IMR-90 (cell line): ENCODE data around the gene GPR158. TPM values are rescaled to one million over a fixed set of nuclear protein-coding genes. Genes with fewer than 3 reads are reported as not detected.

ENCODE experiments used
- ATAC-seq: fragments of 200-7000 bp; cut with Tn5 transposase; 2 replicates; pipeline ENCODE4 v1.9.1; 2020; ENCODE audit warnings: low read depth, mild to moderate bottlenecking, moderate library complexity
- BruUV-seq: library from RNA; stranded (reverse); fragments of 400-500 nt; replicated peaks from 2 replicates; lab custom pipeline; 2021; lab: Mats Ljungman, UMichigan
- CTCF ChIA-PET: fragments of 300-600 bp; formaldehyde crosslinking; extraction: SDS; loops from one replicate; lab custom pipeline; 2021; ENCODE audit warnings: antibody characterized with exemption; lab: Yijun Ruan, JAX
- POLR2A ChIA-PET: fragments of 300-600 bp; sonication (Branson Sonifier 250); formaldehyde crosslinking; loops from one replicate; lab custom pipeline; 2022; ENCODE audit warnings: antibody characterized with exemption; ENCODE audit not compliant: unreplicated experiment; lab: Charles Lee
- DNase-seq: peaks from one replicate; pipeline ENCODE4 v3.0.0; 2013
- H2AFZ ChIP-seq: replicated peaks from 2 replicates; pipeline ENCODE3; 2013; ENCODE audit warnings: low read length, mild to moderate bottlenecking; ENCODE audit not compliant: poor library complexity
- H2AK5ac ChIP-seq: 2 replicates; pipeline ENCODE4 v1.6.1; 2013; ENCODE audit warnings: low read depth, low read length, inconsistent platforms
- H2AK9ac ChIP-seq: replicated peaks from 2 replicates; pipeline ENCODE3; 2013; ENCODE audit warnings: mild to moderate bottlenecking, low read depth, low read length, moderate library complexity; ENCODE audit not compliant: poor library complexity
- H2BK120ac ChIP-seq: 2 replicates; pipeline ENCODE4 v1.6.1; 2013; ENCODE audit warnings: low read depth, low read length, inconsistent platforms
- H2BK15ac ChIP-seq: 3 replicates; pipeline ENCODE4 v1.6.1; 2013; ENCODE audit warnings: low read depth, low read length, inconsistent platforms
- H2BK20ac ChIP-seq: 2 replicates; pipeline ENCODE4 v1.6.1; 2013; ENCODE audit warnings: low read depth, mild to moderate bottlenecking, inconsistent platforms, low read length, moderate library complexity
- H2BK5ac ChIP-seq: 2 replicates; pipeline ENCODE4 v1.6.1; 2013; ENCODE audit warnings: mild to moderate bottlenecking, low read depth, low read length, inconsistent platforms; ENCODE audit not compliant: poor library complexity, severe bottlenecking
- H3K14ac ChIP-seq: replicated peaks from 2 replicates; pipeline ENCODE4 v1.6.1; 2013; ENCODE audit warnings: low read depth, low read length, inconsistent platforms
- H3K18ac ChIP-seq: 2 replicates; pipeline ENCODE4 v1.6.1; 2013; ENCODE audit warnings: low read depth, low read length, control low read depth
- H3K23ac ChIP-seq: 2 replicates; pipeline ENCODE4 v1.6.1; 2013; ENCODE audit warnings: low read depth, low read length, inconsistent platforms
- H3K27ac ChIP-seq: 2 replicates; pipeline ENCODE4 v1.5.1; 2013; ENCODE audit warnings: mild to moderate bottlenecking, control low read depth, low read length; ENCODE audit not compliant: insufficient read depth
- H3K27me3 ChIP-seq: 2 replicates; pipeline ENCODE4 v1.6.1; 2013; ENCODE audit warnings: low read length; ENCODE audit not compliant: control insufficient read depth, insufficient read depth
- H3K36me3 ChIP-seq: 2 replicates; pipeline ENCODE4 v1.6.1; 2013; ENCODE audit warnings: low read length, mixed read lengths; ENCODE audit not compliant: control insufficient read depth, insufficient read depth
- H3K4ac ChIP-seq: 2 replicates; pipeline ENCODE4 v1.6.1; 2013; ENCODE audit warnings: low read depth, low read length, inconsistent platforms
- H3K4me1 ChIP-seq: 2 replicates; pipeline ENCODE4 v1.6.1; 2013; ENCODE audit warnings: low read length, mixed read lengths; ENCODE audit not compliant: control insufficient read depth, insufficient read depth
- H3K4me2 ChIP-seq: 2 replicates; pipeline ENCODE4 v1.6.1; 2013; ENCODE audit warnings: low read depth, mild to moderate bottlenecking, control low read depth, low read length, moderate library complexity
- H3K4me3 ChIP-seq: 2 replicates; pipeline ENCODE4 v1.5.1; 2013; ENCODE audit warnings: low read depth, mild to moderate bottlenecking, control low read depth, low read length, moderate library complexity; ENCODE audit not compliant: insufficient read depth
- H3K56ac ChIP-seq: 2 replicates; pipeline ENCODE4 v1.6.1; 2013; ENCODE audit warnings: low read length, inconsistent platforms; ENCODE audit not compliant: insufficient read depth; ENCODE audit errors: extremely low read depth
- H3K79me1 ChIP-seq, 2 experiments: 2 replicates each; pipeline ENCODE4 v1.6.1; 2013; ENCODE audit warnings: low read length in 2 of 2, inconsistent platforms in 1 of 2, low read depth in 1 of 2
- H3K9ac ChIP-seq: 2 replicates; pipeline ENCODE4 v1.6.1; 2013; ENCODE audit warnings: low read depth, low read length, control low read depth
- H3K9me1 ChIP-seq: 2 replicates; pipeline ENCODE4 v1.6.1; 2013; ENCODE audit warnings: low read length, inconsistent platforms; ENCODE audit not compliant: insufficient read depth
- H3K9me3 ChIP-seq: 2 replicates; pipeline ENCODE4 v1.6.1; 2013; ENCODE audit warnings: low read length; ENCODE audit not compliant: control insufficient read depth, insufficient read depth
- H4K20me1 ChIP-seq: 2 replicates; pipeline ENCODE4 v1.6.1; 2013; ENCODE audit warnings: low read length, inconsistent platforms; ENCODE audit not compliant: insufficient read depth
- H4K5ac ChIP-seq: 2 replicates; pipeline ENCODE4 v1.6.1; 2013; ENCODE audit warnings: mild to moderate bottlenecking, low read depth, low read length, control low read depth
- H4K8ac ChIP-seq, 2 experiments: 2 replicates each; pipeline ENCODE4 v1.6.1; 2013; ENCODE audit warnings: low read depth in 2 of 2, low read length in 2 of 2, control low read depth in 1 of 2, inconsistent platforms in 1 of 2
- H4K91ac ChIP-seq: 2 replicates; pipeline ENCODE4 v1.6.1; 2013; ENCODE audit warnings: low read depth, low read length, inconsistent platforms; ENCODE audit not compliant: insufficient read depth
- BHLHE40 ChIP-seq: fragments of 150-350 bp; IDR thresholded peaks from 2 replicates; pipeline ENCODE4 v1.6.1; 2016; ENCODE audit warnings: mild to moderate bottlenecking, low read depth, low read length
- CTCF ChIP-seq: conservative IDR thresholded peaks from 2 replicates; pipeline ENCODE4 v1.5.1; 2012; ENCODE audit warnings: mild to moderate bottlenecking, low read depth, low read length, improper control_type of control experiment
- MAFK ChIP-seq: IDR thresholded peaks from 2 replicates; pipeline ENCODE4 v1.6.1; 2012; ENCODE audit warnings: low read depth, low read length, improper control_type of control experiment
- MAZ ChIP-seq: IDR thresholded peaks from 2 replicates; pipeline ENCODE4 v1.6.1; 2012; ENCODE audit warnings: low read depth, mild to moderate bottlenecking, low read length, improper control_type of control experiment, moderate library complexity, borderline replicate concordance
- MXI1 ChIP-seq: IDR thresholded peaks from 2 replicates; pipeline ENCODE4 v1.6.1; 2012; ENCODE audit warnings: low read depth, mild to moderate bottlenecking, low read length, moderate library complexity, borderline replicate concordance
- NFE2L2 ChIP-seq: fragments of 150-350 bp; IDR thresholded peaks from 2 replicates; pipeline ENCODE4 v1.6.1; 2016; ENCODE audit warnings: low read depth, mild to moderate bottlenecking, low read length
- POLR2A ChIP-seq: IDR thresholded peaks from 2 replicates; pipeline ENCODE4 v1.6.1; 2012; ENCODE audit warnings: mild to moderate bottlenecking, low read depth, low read length
- RAD21 ChIP-seq: IDR thresholded peaks from 2 replicates; pipeline ENCODE4 v1.6.1; 2012; ENCODE audit warnings: low read length, improper control_type of control experiment
- RCOR1 ChIP-seq: IDR thresholded peaks from 2 replicates; pipeline ENCODE4 v1.6.1; 2012; ENCODE audit warnings: mild to moderate bottlenecking, low read length, improper control_type of control experiment; ENCODE audit not compliant: insufficient replicate concordance
- RFX5 ChIP-seq: IDR thresholded peaks from 2 replicates; pipeline ENCODE4 v1.8.0; 2012; ENCODE audit warnings: low read depth, mild to moderate bottlenecking, low read length, moderate library complexity
- SMC3 ChIP-seq: fragments of 150-350 bp; IDR thresholded peaks from 2 replicates; pipeline ENCODE4 v1.6.1; 2016; ENCODE audit warnings: low read depth, mild to moderate bottlenecking, antibody characterized with exemption, low read length, moderate library complexity
- USF2 ChIP-seq: fragments of 150-350 bp; IDR thresholded peaks from 2 replicates; pipeline ENCODE4 v1.6.1; 2017; ENCODE audit warnings: mild to moderate bottlenecking, antibody characterized with exemption, low read length, low read depth
- WGBS, 2 experiments: methylation state at CpG; one replicate each; pipeline versions ENCODE4 v1.1.5 to v1.1.7; 2013; ENCODE audit warnings: missing lambda C conversion rate in 2 of 2; ENCODE audit not compliant: insufficient read length in 1 of 2; ENCODE audit errors: extremely low coverage in 2 of 2; 5-methylcytosine and 5-hydroxymethylcytosine counted together
- dilution Hi-C: fragments of 300-500 bp; cut with HindIII; formaldehyde crosslinking; loops from one replicate; pipeline ENCODE4 v1.14.3; 2018; ENCODE audit warnings: low sequenced_read_pairs; ENCODE audit not compliant: unreplicated experiment
- in situ Hi-C: fragments of 300-500 bp; cut with MboI; formaldehyde crosslinking; loops from 3 replicates; pipeline ENCODE4 v1.14.3; 2019; ENCODE audit warnings: low sequenced_read_pairs, inconsistent platforms, mixed read lengths
- intact Hi-C: fragments of 100-400 bp; cut with micrococcal nuclease; formaldehyde crosslinking; loops from 2 replicates; pipeline ENCODE4 v1.10.0; 2022
- polyA plus RNA-seq, 3 experiments: library from polyadenylated mRNA; depleted of rRNA; stranded (reverse); fragments of >200 nt; gene quantifications; 2 replicates each; pipeline ENCODE4 v1.2.3, GENCODE V29; 2012; ENCODE audit warnings: low replicate concordance in 1 of 3
- total RNA-seq: library from RNA; depleted of rRNA; stranded (reverse); fragments of >200 nt; gene quantifications from 2 replicates; pipeline ENCODE4 v1.2.3, GENCODE V29; 2012

Gene GPR158
- total and polyA plus RNA-seq, 2 of the 4 experiments (the other 2 are of a cell fraction), result not detected

- no peak overlapping the region for H4K91ac ChIP-seq
- POLR2A ChIA-PET, result no interaction called here
- H2BK5ac ChIP-seq, result no peak overlapping the region
These were observed 476.7 kb downstream of the GPR158 start for GRCh38 chr10:25651534-25651933.

More at GRCh38 chr10:25651534-25651933, 476.7 kb downstream of the GPR158 start:
- Histone ChIP-seq H3K79me1 (no peaks in the 10 kb centered on the region), H3K23ac (no peak overlapping the region), H2BK120ac (no peak overlapping the region), H3K27ac (no peak overlapping the region), H3K14ac (no peak overlapping the region), H3K56ac (no peak overlapping the region), H3K9ac (no peak overlapping the region), H3K4ac (no peak overlapping the region), H2AFZ (no peak overlapping the region), H3K36me3 (no peaks in the 10 kb centered on the region), H3K4me2 (no peak overlapping the region), H2BK20ac (no peak overlapping the region), H3K18ac (no peak overlapping the region), H3K4me3 (no peak overlapping the region), H4K8ac (no peak overlapping the region), H3K9me3 (peaks cover 7% of the 10 kb centered on the region), H3K4me1 (no peaks in the 10 kb centered on the region), H4K5ac (no peak overlapping the region), H3K27me3 (no peaks in the 10 kb centered on the region), H2AK5ac (no peak overlapping the region), H2BK15ac (no peak overlapping the region), H4K20me1 (no peaks in the 10 kb centered on the region), H2AK9ac (no peak overlapping the region), H3K9me1 (no peaks in the 10 kb centered on the region)
- intact Hi-C loops (no loop called here), dilution Hi-C loops (no loop called here), in situ Hi-C loops (no loop called here)
- CTCF ChIA-PET, result no interaction called here
- no peak for ATAC-seq
- DNase-seq, result no peak
- no TSS peak for BruUV-seq
- WGBS, 2 experiments, result no CpG with 5 or more reads among the region's 2 CpGs
- TF ChIP-seq RAD21 (no peak), MXI1 (no peak), MAZ (no peak), USF2 (no peak), POLR2A (no peak), SMC3 (no peak), MAFK (no peak), RCOR1 (no peak), NFE2L2 (no peak), RFX5 (no peak), BHLHE40 (no peak), CTCF (no peak)
